ENCODE measurements around the gene TRIM41. TPM values are rescaled to one million over a fixed set of nuclear protein-coding genes. Genes with fewer than 3 reads are reported as not detected.

TRIM41 gene
- polyA plus RNA-seq, 10 donors, result 14.6 to 20.0 (median 17.3) TPM

- DNase-seq, result no peak
Measured at GRCh38 chr5:181229996-181230395, 6.9 kb downstream of the TRIM41 start.

- DNase-seq, result no peak
Measured at GRCh38 chr5:181230551-181230950, 7.5 kb downstream of the TRIM41 start.

DNA sequence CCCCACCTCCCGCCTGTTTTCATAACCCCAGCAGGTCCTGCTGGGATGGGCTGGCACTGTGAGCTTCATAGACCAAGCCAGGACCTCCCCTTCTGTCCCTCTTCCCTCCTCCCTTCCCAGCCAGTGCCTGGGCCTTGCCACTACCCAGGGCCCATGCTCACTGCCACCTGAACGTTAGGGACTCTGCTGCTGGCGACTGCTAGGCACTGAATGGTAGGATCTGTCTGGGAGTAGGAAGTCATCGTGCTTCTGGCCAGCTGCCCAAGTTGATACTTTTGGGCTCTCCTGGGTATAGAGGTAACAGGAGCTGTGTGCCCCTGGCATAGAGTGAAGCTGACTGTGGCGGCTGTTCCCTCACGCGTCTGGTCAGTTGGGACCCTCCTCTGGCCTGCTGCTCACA is 8.4 kb downstream of the TRIM41 start:
- no peak for DNase-seq

DNA sequence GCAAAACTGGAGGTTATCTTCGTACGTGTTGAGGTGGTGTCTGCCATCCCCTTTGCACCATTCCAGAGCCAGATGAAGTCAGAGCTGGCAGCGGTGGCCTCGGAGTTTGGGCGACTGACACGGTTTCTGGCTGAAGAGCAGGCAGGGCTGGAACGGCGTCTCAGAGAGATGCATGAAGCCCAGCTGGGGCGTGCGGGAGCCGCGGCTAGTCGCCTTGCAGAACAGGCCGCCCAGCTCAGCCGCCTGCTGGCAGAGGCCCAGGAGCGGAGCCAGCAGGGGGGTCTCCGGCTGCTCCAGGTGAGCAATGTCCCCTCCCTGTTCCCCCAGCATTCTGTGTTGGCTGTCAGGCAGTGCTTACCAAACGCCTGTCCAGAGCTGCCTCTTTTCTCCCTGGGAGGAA is 9.5 kb downstream of the TRIM41 start:
- no peak for DNase-seq

GRCh38 chr5:181233088-181233800 is 10.2 kb downstream of the TRIM41 start:
- DNase-seq, result no peak

DNA sequence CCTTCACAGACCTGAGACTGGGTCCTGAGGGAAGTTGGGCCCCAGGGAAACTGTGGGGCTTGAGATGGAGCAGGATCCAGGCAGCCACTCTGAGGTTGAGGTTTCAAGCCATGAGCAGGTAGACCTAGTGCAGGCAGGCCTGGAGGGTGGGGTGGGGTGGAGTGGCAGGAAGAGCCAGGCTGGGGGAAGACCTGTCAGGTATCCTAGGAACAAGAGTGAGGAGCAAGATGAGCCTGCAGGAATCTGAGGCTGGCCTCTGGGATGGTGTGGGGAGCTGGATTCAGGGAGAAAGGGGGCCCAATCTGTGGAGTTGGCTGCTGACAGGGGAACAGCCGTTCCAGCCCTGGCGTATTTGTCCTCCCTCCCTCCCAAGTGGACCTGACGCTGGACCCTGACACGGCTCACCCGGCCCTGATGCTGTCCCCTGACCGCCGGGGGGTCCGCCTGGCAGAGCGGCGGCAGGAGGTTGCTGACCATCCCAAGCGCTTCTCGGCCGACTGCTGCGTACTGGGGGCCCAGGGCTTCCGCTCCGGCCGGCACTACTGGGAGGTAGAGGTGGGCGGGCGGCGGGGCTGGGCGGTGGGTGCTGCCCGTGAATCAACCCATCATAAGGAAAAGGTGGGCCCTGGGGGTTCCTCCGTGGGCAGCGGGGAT is 10.8 kb downstream of the TRIM41 start:
- no peak for DNase-seq

- DNase-seq, result no peak
Measured at GRCh38 chr5:181234455-181235306, 11.6 kb downstream of the TRIM41 start.

DNA sequence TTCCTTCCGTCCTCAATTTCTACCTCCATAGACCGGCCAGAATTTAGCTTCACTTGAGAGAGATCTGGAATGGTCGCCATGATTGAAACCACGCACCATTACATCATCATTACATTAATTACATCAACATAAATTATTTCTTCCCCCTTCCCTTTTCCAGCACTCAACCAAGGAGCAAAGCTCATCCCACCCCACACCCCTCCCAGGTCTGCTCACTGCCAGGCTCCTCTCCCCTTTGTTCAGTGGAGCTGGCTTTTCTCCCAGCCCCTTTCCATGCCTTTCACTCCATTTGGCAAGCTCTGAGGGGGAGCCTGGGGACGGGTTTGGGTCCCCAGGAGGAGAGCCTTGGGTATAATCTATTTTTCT is 12.2 kb downstream of the TRIM41 start:
- DNase-seq, result no peak

GRCh38 chr5:181235689-181236366 is 12.7 kb downstream of the TRIM41 start:
- no peak for DNase-seq

DNA sequence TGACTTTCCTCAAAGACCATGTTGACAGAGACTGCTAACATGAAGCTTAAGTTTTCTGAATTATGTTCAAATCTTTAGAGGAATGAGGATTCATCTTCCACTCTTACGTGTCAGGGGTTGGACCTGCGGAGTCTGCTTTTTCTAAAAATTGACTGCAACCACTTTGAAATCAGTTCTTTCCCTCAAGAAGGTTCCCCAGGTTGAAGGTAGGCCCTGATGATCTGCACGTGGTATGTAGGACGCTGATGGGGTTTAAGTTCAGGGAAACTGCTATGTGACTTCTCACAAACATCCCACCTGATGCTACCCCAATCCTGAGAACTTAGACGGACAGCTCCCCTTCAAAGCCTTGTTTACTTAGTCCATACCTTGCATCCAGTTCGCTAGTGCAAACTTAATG is 13.4 kb downstream of the TRIM41 start:
- DNase-seq, result no peak

DNA sequence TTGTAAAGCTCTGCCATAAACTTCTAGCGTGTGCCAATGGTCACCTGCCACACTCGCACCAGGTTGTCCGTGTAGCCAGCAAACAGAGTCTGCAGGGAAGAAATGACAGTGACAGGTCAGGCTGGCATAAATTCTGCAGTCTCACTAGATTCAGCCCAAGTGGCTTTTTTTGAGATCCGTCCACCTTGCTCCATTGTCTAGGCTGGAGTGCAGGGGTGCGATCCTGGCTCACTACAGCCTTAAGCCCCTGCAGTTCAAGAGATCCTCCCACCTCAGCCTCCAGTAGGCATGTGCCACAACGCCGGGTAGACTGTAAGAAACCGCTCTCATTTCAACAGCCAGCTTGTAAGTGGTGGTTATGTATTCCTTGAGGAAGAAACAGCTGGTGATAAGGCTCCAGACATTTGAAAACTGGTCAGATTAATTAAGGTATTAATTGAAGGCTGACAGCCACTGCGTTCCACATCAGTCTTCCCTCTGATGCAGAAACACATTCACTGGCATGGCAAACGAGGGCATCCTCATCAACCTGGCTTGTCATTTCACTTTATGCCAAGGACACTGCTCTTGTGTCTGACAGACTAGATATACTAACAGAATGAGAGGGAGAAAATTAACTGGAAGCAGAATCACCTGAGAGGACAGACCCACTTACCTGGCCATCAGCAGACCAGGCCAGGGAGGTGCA is 14.0 kb downstream of the TRIM41 start:
- DNase-seq, result no peak

- no peak for DNase-seq
Measured at GRCh38 chr5:181237729-181238385, 14.8 kb downstream of the TRIM41 start.

DNA sequence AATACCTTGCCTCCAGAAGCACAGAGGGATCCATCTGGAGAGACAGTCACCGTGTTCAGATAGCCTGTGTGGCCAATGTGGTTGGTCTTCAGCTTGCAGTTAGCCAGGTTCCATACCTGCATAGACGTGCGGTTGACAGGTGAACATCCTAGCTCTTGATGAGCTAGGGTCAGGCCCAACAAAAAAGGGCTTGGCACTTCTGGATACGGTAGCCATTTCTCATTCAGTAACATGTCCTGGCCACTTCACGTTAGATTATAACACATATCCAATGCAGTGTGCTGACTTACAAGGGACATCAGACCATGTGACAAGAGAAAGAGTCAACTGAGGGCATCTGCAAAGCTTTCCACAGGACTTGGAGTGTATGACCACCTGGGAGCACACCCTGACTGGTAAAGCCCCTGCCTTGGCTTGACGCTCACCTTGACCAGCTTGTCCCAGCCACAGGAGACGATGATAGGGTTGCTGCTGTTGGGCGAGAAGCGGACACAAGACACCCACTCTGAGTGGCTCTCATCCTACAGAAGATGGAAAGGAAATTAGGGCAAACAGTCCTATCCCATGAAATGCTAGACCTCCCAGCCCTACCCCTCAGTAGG is 16.1 kb downstream of the TRIM41 start:
- no peak for DNase-seq

GRCh38 chr5:181241393-181241975 is 18.4 kb downstream of the TRIM41 start:
- DNase-seq, result no peak

DNA sequence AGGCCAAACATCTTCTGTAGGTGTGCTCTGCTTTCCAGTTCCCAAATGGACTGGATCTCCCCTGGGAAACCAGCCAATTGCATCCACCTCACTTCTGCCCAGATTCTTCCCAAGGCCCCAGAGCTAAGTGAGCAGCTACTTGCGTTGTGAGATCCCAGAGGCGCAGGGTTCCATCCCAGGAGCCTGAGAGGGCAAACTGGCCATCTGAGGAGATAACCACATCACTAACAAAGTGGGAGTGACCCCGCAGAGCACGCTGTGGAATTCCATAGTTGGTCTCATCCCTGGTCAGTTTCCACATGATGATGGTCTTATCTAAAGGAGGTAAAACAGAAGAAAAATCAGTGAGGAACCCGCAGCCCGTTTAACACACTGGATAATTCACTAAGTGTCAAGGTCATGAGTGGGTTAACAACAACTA is 19.0 kb downstream of the TRIM41 start:
- no peak for DNase-seq

GRCh38 chr5:181243018-181243563 is 20.0 kb downstream of the TRIM41 start:
- peak in 1 of 3 donors; percentile 27 for DNase-seq

- DNase-seq, result peak; percentile 93 to 98 (median 94)
Measured at GRCh38 chr5:181243564-181244343, 20.7 kb downstream of the TRIM41 start, which contains the start of gene RACK1. TSS of gene RACK1 (minus strand) at chr5:181243906. CDS start at chr5:181243800, 106 bp downstream.

DNA sequence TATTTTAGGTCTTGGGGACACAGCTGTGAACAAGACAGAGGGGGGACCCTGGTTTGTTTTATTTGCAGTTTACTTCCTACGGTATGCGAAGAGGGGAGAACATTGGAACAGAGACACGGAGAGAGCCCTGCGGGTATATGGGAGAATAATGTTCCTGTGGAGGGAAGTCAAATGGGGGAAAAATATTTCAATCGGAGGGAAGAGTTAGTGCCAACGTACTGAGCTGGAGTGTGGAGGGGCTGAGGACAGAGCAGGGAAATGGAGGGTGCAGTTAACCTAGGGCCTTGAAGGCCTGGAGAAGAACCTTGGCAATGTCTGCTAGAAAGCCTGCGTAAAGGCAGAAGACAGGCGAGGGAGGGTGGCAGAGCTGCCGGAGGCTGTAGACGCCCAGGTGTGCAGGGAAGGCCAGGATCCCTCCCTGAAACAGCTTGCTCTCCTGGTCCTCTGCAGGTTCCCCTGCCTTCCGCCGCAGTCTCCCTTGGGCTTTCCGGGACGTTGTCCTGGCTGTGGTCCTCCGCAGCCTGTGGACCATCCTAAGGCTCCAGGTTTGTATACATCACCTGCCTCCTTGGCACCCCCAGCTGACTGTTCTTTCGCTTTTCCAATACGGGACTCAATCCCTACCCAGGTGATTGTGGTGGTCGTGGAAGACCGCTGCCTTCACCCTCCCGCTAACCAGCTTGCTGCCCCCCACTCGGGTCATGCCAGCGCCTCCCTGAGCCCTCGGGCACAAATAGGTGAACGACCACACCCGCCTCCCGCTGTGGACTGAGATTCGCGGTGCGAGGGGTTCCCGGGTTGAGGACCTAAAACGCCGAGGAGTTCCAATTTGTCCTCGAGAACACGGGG is 22.6 kb downstream of the TRIM41 start:
- DNase-seq, result no peak

Data from muscle of back (tissue), 11 donors.